ENCODE data around the gene GLG1. TPM values are rescaled to one million over a fixed set of nuclear protein-coding genes. Genes with fewer than 3 reads are reported as not detected.
"Not testable (repeated sequence)": the region's sequence is repeated elsewhere in the genome, so short reads cannot be mapped to it uniquely, and the experiment has no call there.

The GLG1 gene
- 100 to 1,000 TPM in 3 of 4 donors, 10 to 100 TPM in 1; 77.0 to 154 (median 127) TPM for total RNA-seq

GRCh38 chr16:74606521-74607309, at the start of gene GLG1:
Gene GLG1 (minus strand): TSS chr16:74607114. CDS start chr16:74607094, 20 bp downstream.
- no peaks in the 10 kb centered on the region for H3K36me3 ChIP-seq
- intact Hi-C loops (cut with DNase I; ENCODE audit: low total_unique reads) = no loop called here
- TF ChIP-seq EP300 (IDR thresholded peaks at IDR 0.05; ENCODE audit: low read depth) = no peak
- TF ChIP-seq POLR2AphosphoS5 (IDR thresholded peaks at IDR 0.05) = peak; percentile 90 to 97 (median 97)
- TF ChIP-seq POLR2A (IDR thresholded peaks at IDR 0.05) = peak; percentile 94
- peak within 1 kb of the TSS; percentile 92 to 99 (median 94) for H3K27ac ChIP-seq
- H3K4me3 ChIP-seq = peak within 1 kb of the TSS; percentile 65 to 98 (median 78)
- WGBS, 2 donors (ENCODE audit: low coverage in 1 of 2) = 0% methylated on average over 10 to 53 of the region's 77 CpGs
- H3K27me3 ChIP-seq = no peaks in the 10 kb centered on the region
- peak; percentile 94 for DNase-seq
- H3K4me1 ChIP-seq = peaks cover 21 to 49% (median 33%) of the 10 kb centered on the region in 4 donors
- no peaks in the 10 kb centered on the region for H3K9me3 ChIP-seq
- in situ Hi-C loops (cut with MboI; ENCODE audit: low pct_ligation_motif_present in 1 of 4, low pct_unique_long_range_greater_than_20kb in 1 of 4, low sequenced_read_pairs in 3 of 4) = loop anchor here in 3 of 4 donors (25.0 kb wide), 3 partner anchors 119 to 294 kb away; no protein-coding TSS in a partner anchor

GRCh38 chr16:74654536-74655050, 47.7 kb upstream of the GLG1 start:
- Histone ChIP-seq H3K4me3 (no peak overlapping the region), H3K4me1 (peaks cover 0 to 9% (median 2%) of the 10 kb centered on the region in 4 donors), H3K9me3 (no peaks in the 10 kb centered on the region), H3K36me3 (peaks cover 0 to 27% (median 5%) of the 10 kb centered on the region in 4 donors), H3K27ac (no peak overlapping the region), H3K27me3 (no peaks in the 10 kb centered on the region)
- no peak for DNase-seq
- 94 to 95% methylated on average over 3 of the region's 3 CpGs for WGBS, 2 donors (ENCODE audit: low coverage in 1 of 2)
- TF ChIP-seq CTCF (IDR thresholded peaks at IDR 0.05) (no peak), POLR2AphosphoS5 (IDR thresholded peaks at IDR 0.05) (no peak), EP300 (IDR thresholded peaks at IDR 0.05; ENCODE audit: low read depth) (no peak), POLR2A (IDR thresholded peaks at IDR 0.05) (no peak)
- in situ Hi-C loops (cut with MboI; ENCODE audit: low pct_ligation_motif_present in 1 of 4, low pct_unique_long_range_greater_than_20kb in 1 of 4, low sequenced_read_pairs in 3 of 4) = no loop called here
- intact Hi-C loops (cut with DNase I; ENCODE audit: low total_unique reads) = no loop called here

DNA sequence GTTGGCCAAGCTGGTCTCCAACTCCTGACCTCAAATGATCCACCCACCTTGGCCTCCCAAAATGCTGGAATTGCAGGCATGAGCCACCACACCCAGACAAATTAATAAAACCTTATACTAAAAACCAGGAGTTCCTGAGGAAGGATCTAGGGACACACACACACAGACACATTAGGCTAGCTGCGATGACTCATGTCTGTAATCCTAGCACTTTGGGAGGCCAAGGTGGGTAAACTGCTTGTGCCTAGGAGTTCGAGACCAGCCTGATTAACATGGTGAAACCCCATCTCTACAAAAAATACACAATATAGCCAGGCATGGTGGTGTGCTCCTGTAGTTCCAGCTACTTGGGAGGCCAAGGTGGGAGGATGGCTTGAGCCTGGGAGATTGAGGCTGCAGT, 46.0 kb upstream of the GLG1 start:
- H3K27me3 ChIP-seq; intact Hi-C loops (cut with DNase I; ENCODE audit: low total_unique reads); H3K9me3 ChIP-seq; H3K27ac ChIP-seq; H3K4me3 ChIP-seq; DNase-seq; H3K4me1 ChIP-seq; in situ Hi-C loops (cut with MboI; ENCODE audit: low pct_ligation_motif_present in 1 of 4, low pct_unique_long_range_greater_than_20kb in 1 of 4, low sequenced_read_pairs in 3 of 4): not testable (repeated sequence)
- 100% methylated on average over 2 of the region's 2 CpGs; no CpG with 5 or more reads in 1 of the 2 donors for WGBS, 2 donors (ENCODE audit: low coverage in 1 of 2)
- H3K36me3 ChIP-seq = peaks cover 0 to 38% (median 9%) of the 10 kb centered on the region in 4 donors

GRCh38 chr16:74652249-74652648, 45.3 kb upstream of the GLG1 start:
- Histone ChIP-seq H3K27me3 (no peaks in the 10 kb centered on the region), H3K27ac (no peak overlapping the region), H3K9me3 (no peaks in the 10 kb centered on the region), H3K4me3 (no peak overlapping the region), H3K36me3 (peaks cover 0 to 38% (median 9%) of the 10 kb centered on the region in 4 donors), H3K4me1 (peaks cover 0 to 9% (median 0%) of the 10 kb centered on the region in 4 donors)
- WGBS, 2 donors (ENCODE audit: low coverage in 1 of 2) = 50 to 69% methylated on average over 1 of the region's 1 CpG
- no peak for DNase-seq
- in situ Hi-C loops (cut with MboI; ENCODE audit: low pct_ligation_motif_present in 1 of 4, low pct_unique_long_range_greater_than_20kb in 1 of 4, low sequenced_read_pairs in 3 of 4) (no loop called here), intact Hi-C loops (cut with DNase I; ENCODE audit: low total_unique reads) (no loop called here)
- TF ChIP-seq POLR2AphosphoS5 (IDR thresholded peaks at IDR 0.05) = no peak
- no peak for TF ChIP-seq CTCF (IDR thresholded peaks at IDR 0.05)
- TF ChIP-seq POLR2A (IDR thresholded peaks at IDR 0.05) = no peak
- no peak for TF ChIP-seq EP300 (IDR thresholded peaks at IDR 0.05; ENCODE audit: low read depth)

DNA sequence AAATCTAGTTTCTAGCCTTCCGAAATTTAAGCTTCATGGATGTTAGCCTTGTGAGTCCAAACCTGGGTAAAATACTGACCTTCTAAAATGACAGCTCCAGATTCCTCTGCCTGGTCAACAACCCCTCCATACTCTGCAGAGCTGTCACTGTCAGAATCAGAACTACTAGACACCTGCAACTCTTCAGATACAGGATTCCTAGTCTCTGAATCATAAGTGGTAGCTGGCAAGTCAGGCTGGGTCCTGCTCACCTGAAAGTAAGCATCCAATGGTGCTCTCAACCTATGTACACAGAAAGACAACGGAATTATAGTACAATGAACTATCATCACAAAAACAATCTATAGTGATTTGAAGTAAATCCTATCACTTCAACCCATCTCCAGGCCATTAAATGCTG, 44.9 kb upstream of the GLG1 start:
- no peak for TF ChIP-seq POLR2A (IDR thresholded peaks at IDR 0.05)
- TF ChIP-seq EP300 (IDR thresholded peaks at IDR 0.05; ENCODE audit: low read depth) = no peak
- no peak for TF ChIP-seq POLR2AphosphoS5 (IDR thresholded peaks at IDR 0.05)
- no peak for TF ChIP-seq CTCF (IDR thresholded peaks at IDR 0.05)
- 90 to 92% methylated on average over 2 of the region's 2 CpGs for WGBS, 2 donors (ENCODE audit: low coverage in 1 of 2)

More for the DNA sequence above, 44.9 kb upstream of the GLG1 start:
- H3K9me3 ChIP-seq = no peaks in the 10 kb centered on the region
- no peak for DNase-seq
- H3K4me1 ChIP-seq = peaks cover 0 to 9% (median 0%) of the 10 kb centered on the region in 4 donors
- peaks cover 0 to 38% (median 9%) of the 10 kb centered on the region in 4 donors for H3K36me3 ChIP-seq
- H3K27me3 ChIP-seq = no peaks in the 10 kb centered on the region
- H3K27ac ChIP-seq = no peak overlapping the region
- intact Hi-C loops (cut with DNase I; ENCODE audit: low total_unique reads) (no loop called here), in situ Hi-C loops (cut with MboI; ENCODE audit: low pct_ligation_motif_present in 1 of 4, low pct_unique_long_range_greater_than_20kb in 1 of 4, low sequenced_read_pairs in 3 of 4) (no loop called here)
- H3K4me3 ChIP-seq = no peak overlapping the region

All from transverse colon (tissue), 4 donors.